SKM-1 (cell line): ENCODE results near the gene CD2BP2.
"Not testable (repeated sequence)": the region's sequence is repeated elsewhere in the genome, so short reads cannot be mapped to it uniquely, and the experiment has no call there.

ENCODE experiments used
- DNase-seq: peaks from one replicate; lab custom pipeline; 2025; ENCODE audit not compliant: unreplicated experiment; lab: John Stamatoyannopoulos, UW

CD2BP2 gene

DNA sequence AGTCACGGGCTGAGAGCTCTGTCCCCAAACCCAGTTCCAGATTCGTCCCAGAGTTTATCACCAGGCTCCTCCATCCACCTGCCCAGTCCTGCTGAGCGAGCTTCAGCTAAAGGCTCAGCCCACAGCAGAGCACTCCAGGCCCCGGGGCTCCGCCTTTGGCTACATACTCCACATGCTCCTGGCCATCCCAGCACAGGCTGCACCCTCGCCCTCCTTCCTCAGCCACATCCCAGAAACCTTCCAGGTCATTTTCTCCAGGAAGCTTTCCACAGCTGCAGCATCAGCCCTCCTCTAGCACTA, 4.7 kb upstream of the CD2BP2 start:
- no peak for DNase-seq

DNA sequence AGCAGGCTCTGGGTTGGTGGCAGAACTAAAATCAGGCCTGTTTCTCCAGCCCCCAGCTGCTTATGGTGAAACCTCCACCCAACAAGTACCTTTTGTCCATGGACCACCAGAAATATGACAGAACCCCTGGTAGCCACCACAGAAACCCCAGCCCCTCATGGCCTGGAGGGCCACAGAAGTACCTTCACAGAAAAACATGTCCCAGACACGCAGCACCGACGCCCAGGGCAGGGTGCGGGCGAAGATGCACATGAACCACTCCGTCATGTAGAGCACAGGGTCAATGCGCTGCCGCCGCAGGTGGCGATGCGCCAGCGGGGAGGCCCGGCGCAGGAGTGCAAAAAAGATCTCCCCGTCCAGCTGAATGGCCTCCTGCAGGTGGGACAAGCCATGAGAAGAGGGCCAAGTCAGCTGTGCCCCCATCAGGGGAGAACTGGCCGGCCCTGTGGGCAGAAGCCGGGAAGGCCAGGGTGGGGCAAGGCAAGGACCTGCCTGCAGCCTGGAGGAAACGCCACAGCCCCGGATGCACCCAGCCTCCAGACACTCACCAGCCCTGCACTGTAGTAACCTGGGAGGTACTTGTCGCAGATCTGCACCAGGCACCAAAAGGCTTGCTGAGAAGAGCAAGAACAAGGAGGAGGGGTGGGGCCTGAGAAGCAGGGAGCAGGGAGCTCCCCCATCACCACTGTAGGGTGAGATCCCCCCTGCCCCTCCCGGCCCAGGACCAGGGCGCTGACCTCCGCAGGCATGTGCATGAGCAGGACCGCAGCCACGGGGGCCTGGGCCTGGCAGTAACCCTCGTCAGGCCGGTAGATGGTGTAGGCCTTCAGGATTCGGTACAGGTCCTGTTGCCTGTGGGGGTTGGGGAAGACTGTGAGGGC, 4.1 kb upstream of the CD2BP2 start:
- no peak for DNase-seq

DNA sequence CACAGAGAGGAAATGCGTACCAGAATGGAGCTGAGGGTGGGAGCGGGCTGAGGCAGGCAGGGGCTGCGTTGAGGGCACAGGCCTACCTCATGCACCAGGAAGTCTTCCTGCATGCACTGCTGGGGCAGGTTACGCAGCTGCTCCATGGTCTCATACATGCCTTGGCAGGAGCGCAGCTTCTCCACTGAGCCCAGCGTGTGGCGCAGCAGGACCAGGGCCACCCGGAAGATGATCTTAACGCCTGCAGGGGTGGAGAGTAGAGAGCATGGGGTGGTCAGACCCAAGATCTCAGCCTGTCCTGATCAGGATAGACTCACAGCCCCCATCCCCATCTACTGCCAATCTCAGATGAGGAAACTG, 3.4 kb upstream of the CD2BP2 start:
- DNase-seq, result no peak

DNA sequence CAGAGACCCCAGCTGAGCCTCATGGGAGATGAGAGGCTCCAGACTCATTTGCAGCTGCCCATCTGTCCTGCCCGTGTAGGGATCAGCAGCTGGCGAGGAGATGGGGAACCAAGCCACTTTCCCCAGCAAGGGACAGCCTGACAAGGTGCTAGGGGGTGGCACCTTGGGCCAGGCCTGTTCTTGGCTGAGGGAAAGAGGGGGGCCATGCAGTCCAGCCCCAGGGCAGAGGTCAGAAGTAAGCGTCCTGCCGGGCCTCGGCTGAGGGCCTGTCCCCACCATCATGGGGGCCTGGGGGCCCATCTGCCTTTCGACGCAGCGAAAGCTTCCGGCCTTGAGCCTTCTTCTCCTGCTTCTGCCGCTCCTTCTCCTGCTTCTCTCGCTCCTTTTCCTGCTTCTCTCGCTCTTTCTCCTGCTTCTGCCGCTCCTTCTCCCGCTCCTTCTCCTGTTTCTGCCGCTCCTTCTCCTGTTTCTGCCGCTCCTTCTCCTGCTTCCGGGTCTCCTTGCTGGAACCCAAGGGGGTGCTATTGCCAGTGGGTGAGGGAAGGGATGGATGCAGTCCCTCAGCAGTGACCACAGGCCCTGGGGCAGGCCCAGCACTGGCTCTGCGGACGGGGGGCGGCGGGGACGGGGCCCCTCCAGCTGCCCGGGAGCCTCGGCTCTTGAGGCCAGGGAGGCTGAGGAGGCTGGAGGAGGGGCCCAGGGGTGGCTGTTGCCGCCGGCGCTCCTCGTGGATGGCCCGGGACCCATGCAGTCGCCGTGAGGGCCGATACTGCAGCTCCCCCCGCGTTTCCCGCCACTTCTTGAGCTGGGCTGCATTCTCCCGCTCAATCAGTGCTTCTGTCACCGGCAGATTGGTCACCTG, 2.8 kb upstream of the CD2BP2 start:
- no peak for DNase-seq

DNA sequence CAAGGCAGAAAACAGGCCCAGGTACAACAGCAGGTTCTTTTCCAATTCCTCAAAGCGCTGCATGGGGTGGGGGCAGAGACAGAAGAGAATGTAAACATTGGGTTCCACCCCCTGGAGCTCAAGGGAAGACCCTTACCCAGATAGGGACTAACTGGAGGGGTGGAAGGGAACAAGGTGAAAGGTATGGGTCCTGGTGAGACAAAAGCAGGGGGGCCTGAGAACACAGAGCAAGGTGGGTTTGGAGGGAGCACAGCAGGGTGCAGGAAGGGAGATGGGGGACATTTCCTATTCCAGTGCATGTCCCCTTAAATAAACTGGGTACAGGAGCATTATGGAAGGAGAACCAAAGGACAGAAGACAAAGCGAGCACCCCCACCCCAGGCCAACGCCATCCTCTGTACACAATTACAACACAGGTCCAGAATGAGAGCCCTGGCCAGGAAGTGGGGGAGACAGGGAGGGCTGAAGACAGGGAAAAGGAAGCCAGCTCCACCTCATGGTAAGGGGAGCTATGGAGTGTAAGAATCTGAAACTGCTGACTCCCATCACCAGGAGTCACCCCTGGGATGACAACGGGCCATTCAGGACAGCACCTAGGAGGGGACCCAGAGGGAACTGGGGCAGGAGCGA, 2.1 kb upstream of the CD2BP2 start:
- no peak for DNase-seq

DNA sequence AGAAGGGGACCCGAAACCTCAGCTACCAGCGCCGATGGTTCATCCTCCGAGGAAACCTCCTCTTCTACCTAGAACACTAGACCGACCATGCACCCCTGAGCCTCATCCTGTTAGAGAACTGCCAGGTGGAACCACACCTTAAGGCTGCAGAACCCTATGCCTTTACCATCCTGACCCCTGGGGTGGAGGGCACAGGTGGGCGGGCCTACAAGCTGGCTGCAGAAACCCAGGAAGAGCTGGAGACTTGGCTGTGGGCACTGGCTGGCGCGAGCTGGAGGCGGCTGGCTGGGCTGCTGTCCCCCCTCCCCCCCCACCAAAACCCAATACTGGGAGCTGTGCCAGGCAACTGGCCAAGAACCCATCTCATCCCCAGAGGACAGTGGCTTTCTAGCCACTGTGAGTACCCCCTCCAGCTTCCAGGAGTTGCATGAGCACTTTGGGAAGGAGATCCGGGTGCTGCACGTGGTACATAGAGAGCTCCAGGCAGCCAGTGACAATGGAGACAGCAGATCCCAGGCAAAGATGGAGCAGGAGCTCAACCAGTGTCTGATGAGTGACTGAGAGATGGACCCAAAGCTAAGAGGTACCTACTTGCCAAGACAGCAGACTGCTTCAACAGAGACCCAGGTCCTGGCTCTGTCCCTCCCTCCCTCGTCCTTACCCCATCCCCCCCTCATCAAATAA, 1.4 kb upstream of the CD2BP2 start:
- no peak for DNase-seq

DNA sequence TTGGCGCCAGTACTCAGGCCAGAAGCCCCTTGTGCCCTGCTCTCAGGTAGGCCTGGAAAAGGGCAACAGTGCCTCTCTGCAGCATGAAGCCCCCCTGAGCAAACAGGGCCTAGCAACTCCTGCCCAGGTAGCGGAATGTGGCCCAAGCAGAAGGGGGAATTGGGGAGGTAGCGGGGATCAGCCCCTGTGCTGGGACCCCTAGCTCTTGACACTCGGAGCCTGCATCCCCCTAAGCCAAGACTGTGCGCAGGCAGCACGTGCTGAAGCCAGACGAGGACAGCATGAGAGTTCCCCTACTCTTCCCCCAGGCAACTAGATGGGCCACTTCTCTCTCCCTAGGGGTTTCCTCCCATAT, 823 bp upstream of the CD2BP2 start:
- DNase-seq, result no peak

DNA sequence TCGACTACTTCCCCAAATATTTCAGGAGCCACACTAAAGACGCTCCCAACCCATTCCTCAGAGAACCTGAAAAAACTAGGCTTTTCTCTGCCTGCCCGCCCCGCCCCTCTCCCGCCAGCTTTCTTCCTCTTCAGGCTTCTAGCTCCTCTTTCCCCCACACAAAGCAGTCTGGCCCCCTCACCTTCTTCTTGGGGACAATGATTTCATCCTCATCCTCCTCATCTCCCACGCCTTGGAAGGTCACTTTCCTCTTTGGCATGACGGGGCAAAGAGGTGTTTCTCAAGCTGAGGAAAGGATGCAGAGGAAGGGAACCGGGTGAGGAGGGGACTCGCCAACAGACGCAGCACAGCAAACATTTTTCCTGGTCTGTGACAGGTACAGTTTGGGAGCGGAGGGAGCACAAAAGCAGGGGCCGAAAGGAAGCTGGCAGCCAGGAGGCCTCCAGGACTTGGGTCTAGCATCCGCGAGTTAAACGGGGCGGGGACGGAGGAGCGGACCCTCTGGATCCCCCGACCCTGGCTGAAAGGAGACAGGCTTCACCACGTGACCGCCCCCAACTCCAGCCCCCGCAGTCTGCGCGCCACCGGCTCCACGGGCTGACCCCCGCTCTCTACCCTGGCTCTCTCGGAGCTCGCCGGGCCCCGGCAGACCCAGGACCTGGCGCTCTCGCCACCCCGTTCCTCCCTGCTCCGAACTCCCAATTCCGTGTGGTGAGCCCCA, 525 bp downstream of the CD2BP2 start:
- no peak for DNase-seq

DNA sequence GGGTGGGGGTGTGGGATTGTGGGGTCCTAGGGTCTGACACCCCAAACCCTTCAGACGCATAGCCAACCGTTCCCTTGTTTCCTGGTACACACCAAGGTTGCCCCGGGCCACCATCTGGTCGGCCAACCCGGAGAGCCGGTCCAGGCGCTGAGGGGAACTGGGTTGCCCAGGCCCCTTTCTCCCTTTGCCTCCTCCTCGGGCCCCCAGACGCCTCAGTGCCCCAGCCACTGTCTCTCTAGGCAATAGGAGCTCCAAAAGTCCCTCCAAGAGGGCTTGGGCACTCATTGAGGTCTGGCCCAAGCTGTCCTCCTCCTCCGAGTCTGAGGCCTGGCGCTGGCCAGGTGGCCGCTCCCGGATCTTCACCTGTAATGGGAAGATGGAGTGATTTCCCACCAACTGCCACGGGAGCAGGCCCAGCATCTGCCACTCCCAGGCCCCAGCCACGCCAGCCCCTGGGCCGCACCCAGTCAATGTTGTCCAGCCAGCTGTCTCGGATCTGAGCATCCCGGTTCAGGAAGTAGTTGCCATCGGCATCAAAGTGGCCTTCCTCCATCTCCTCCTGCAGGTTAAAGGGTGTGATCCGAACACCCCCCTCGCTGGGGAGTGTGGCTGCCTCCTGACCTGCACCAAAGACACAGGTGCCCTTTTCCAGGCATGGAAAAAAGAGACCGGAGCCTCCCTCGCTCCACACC, 1.5 kb downstream of the CD2BP2 start:
- DNase-seq, result no peak

DNA sequence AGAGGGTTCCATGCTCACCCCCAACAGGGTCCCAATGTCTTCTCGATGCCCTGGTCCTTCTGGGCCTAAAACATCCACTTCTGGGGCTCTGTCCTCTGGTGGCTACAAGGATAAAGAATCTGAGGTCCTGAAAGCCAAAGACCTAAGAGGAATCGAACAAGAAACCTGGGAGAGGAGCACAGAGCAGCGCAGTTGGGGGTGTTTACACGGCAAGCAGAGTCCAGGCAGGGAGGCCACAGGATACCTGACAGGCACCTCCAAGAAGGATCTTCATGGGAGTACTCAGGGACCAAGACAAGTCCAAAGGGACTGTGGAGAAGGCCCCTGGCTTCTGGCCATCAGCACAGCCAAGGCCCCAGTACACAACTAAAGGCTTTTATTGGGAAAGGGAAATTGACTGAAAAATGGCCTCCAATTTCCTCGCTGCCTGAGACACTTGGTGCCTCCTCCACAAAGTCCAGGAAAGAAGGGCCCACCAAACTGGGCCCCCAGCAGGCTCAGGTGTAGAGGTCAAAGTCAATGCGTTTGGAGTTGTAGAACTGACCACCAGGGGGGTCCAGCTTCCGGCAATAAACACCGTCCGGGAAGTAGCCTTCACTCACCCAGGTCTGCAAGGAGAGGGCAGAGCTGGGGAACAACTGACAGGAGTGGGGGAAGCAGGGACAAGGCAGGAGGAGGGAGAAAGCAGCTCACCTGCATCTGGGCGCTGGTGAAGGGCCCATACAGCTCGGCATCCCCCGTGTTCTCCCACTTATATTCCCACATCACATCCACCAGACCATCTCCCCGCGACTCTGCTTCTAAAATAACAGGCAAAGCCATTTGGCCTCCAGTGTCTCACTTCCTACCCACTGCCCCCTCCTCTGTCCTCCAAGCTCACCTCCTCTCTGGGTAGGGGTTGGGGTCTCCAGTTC, 2.4 kb downstream of the CD2BP2 start:
- DNase-seq, result no peak

DNA sequence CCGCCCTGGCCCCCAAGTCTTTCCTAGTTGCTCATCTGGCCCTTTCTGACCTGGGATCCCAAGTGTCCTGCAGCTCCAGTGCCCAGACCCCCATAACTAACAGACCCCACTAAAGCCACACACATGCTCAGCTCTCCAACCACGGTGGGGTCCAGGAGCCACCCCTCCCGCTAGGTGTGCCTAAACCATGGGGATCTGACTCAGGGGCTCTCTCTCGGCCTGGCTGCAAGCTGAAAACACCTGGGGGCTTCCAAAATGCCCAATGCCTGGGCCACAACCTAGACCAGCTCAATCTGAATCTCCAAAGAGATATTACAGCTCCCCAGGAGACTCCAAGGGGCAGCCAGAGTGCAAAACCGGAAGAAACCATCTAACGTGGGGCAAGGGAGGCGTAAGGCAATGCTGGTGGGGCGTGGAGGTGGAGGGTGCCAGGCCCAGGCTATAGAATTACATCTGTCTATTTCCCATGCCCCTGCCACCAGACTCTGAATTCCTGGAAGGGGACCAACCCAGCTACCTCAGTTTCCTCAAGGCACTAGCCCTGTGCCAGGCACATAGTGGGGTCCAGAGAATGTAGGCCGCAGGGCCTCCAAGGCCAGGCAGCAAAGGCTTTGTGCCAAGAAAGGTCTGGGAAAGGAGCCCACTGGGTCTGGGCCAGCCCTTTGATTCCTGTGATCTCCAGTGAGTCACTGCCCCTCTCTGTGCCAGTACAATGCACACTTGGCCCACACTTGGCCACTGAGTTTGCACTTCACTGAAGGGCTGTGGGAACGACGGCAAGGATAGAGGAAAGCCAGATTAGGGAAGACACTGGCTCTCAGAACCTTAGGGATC, 3.3 kb downstream of the CD2BP2 start:
- no peak for DNase-seq

DNA sequence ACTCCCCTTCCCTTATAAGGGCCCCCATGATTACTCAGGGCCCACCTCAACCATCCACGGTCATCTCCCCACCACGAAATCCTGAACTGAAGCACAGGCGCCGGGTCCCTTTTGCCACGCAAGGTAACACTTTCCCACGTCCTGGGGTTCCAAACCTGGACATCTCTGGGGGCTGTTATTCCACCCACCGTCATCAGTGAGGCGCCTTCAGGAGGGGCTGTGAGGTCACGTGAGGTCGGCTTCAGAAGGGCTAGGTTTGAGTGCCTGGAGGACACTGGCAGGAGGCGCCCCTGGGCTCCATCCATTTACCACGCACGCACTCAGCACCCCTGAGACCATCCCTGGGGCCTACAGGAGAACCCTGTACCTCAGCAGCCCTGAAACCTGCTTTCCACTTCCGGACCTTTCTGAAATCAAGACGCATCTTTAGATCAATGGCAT, 4.1 kb downstream of the CD2BP2 start:
- no peak for DNase-seq

DNA sequence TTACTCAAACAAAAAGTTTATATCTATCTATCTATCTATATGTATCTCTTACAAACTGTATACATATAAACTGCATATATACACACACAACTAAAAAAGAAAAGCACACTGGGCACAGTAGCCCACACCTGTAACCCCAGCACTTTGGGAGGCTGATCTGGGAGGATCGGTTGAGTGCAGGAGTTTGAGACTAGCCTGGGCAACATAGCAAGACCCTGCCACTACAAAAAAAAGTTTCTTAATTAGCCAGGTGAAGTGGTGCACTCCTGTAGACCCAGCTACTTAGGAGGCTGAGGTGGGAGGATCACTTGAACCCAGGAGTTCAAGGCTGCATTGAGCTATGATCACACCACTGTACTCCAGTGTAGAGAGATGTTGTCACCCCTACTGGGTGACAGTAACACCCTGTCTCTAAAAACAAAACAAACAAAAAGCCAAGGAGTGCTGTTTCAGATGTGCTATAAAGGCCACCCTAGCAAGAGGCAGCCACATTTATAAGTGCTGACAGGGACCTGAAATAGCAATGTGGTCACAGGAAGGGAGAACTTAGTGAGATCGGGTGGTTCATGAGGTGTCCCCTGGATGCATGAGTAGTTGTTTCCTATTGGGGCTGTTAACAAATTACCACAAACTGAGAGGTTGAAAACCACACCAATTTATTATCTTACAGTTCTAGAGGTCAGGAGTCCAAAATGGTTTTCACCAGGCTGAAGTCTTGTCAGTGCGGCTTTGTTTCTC, 4.8 kb downstream of the CD2BP2 start:
- no peak for DNase-seq

DNA sequence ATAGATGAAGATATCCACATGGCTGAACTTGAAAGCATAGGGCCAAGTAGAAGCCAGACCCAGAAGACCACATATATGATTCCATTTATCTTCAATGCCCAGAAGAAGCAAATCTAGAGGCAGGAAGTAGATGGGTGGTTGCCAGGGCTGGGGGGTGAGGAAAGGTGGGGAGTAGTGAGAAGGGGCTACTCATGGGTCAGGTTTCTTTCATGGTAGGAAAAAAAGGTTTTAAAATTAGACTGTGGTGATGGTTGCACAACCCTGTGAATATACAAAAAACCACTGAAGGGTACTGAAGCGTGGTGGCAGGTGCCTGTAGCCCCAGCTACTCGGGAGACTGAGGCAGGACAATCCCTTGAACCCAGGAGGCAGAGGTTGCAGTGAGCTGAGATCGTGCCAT, 5.4 kb downstream of the CD2BP2 start:
- DNase-seq, result no peak

DNA sequence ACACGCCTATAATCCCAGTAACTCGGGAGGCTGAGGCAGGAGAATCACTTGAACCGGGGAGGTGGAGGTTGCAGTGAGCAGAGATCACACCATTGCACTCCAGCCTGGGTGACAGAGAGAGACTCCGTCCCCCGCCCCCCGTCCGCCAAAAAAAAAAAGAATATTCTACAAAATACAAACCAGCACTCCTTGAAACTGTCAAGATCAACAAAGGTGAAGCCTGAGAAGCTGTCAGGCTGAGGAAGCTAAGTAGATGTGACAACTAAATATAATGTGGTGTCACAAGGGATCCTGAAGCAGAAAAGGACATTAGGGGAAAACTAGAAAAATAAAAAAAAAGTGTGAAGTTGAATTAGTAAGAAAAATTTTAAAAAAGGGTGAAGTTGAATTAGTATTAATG, 6.2 kb downstream of the CD2BP2 start:
- DNase-seq, result no peak

DNA sequence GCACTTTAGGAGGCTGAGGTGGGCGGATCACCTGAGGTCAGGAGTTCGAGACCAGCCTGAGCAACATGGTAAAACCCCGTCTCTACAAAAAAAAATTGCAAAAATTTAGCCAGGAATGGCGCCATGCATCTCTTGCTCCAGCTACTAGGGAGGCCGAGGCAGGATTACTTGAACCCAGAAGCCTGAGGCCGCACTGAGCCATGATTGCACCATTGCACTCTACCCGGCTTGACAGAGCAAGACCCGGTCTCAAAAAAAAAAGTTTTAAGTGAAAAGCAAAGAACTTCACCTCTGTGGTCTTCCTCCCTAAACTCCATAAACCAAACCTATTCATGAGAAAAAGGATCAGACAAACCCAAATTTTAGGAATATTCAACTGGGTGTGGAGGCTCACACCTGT, 7.0 kb downstream of the CD2BP2 start:
- DNase-seq, result no peak

DNA sequence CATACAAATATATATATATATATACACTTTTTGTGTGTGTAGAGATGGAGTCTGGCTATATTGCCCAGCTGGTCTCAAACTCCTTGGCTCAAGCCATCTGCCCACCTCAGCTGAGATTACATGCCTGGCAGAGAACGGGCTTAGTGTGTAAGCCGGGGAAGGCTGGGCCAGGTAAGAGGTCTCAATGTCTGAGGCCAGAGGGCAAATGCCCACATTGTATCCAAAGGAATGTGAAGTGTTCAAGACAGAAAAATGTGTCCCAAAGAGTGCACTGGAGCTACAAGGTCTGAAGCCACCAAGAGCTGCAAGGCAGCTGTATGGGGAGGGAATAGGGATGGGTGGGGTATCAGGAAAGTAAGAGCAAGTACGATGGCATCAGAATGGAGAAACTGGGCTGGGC, 8.8 kb downstream of the CD2BP2 start:
- DNase-seq, result no peak

DNA sequence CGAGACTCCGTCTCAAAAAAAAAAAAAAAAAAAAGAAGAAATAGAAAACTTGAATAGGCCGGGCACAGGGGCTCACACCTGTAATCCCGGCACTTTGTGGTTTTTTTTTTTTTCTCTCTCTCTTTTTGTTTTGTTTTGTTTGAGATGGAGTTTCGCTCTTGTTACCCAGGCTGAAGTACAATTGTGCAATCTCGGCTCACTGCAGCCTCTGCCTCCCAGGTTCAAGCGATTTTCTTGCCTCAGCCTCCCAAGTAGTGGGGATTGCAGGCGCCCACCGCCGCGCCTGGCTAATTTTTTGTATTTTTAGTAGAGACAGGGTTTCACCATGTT, 11.7 kb downstream of the CD2BP2 start:
- DNase-seq, result not testable (repeated sequence)
